Vagina (tissue), 2 donors: ENCODE data around the gene TOX2. TPM values are rescaled to one million over a fixed set of nuclear protein-coding genes. Genes with fewer than 3 reads are reported as not detected.

Experiments
- DNase-seq, 2 donors: peaks; one replicate each; pipeline ENCODE4 v3.0.0-alpha.2; 2017; ENCODE audit errors: extremely low spot score in 2 of 2
- H3K27ac ChIP-seq: fragments of 200-600 bp; sonication (generic); one replicate; pipeline ENCODE4 v1.5.1; 2019
- H3K27me3 ChIP-seq: fragments of 200-600 bp; sonication (generic); one replicate; pipeline ENCODE4 v1.5.1; 2019
- H3K36me3 ChIP-seq, 2 donors: fragments of 200-600 bp; sonication (generic); one replicate each; pipeline ENCODE4 v1.5.1; 2017 to 2019
- H3K4me1 ChIP-seq: fragments of 200-600 bp; sonication (generic); one replicate; pipeline ENCODE4 v1.5.1; 2019
- H3K4me3 ChIP-seq, 2 donors: fragments of 200-600 bp; sonication (generic); 1 replicate in 1 of 2; 2 replicates in 1 of 2; pipeline ENCODE4 v1.5.1; 2016 to 2019
- H3K9me3 ChIP-seq: fragments of 200-600 bp; sonication (generic); one replicate; pipeline ENCODE4 v1.5.1; 2019
- POLR2A ChIP-seq, 2 donors: fragments of 450-650 bp; IDR thresholded peaks; one replicate each; pipeline ENCODE4 v1.6.1; 2017; ENCODE audit warnings: antibody characterized with exemption in 2 of 2, mild to moderate bottlenecking in 2 of 2, moderate library complexity in 2 of 2
- POLR2AphosphoS5 ChIP-seq, 2 donors: sonication (generic); formaldehyde crosslinking; IDR thresholded peaks; one replicate each; pipeline ENCODE4 v1.9.0; 2017; ENCODE audit warnings: antibody characterized with exemption in 2 of 2, mild to moderate bottlenecking in 2 of 2, low read depth in 1 of 2; ENCODE audit not compliant: insufficient read depth in 1 of 2
- intact Hi-C: fragments of 100-400 bp; cut with DNase I; formaldehyde crosslinking; loops from one replicate; pipeline ENCODE4 v1.15.1; 2023
- total RNA-seq: library from RNA; depleted of rRNA; stranded (reverse); fragments of >200 nt; gene quantifications from one replicate; pipeline ENCODE4 v1.2.3, GENCODE V29; 2016
- TF ChIP-seq, protein P1 (sequence below), 3 experiments: fragments of 450-650 bp in 2 of 3; fragments of 200-600 bp in 1 of 3; sonication (generic) in 1 of 3; IDR thresholded peaks; one replicate each; pipeline ENCODE4 v1.5.1; 2017 to 2019; ENCODE audit warnings: antibody characterized with exemption in 3 of 3, mild to moderate bottlenecking in 2 of 3, moderate library complexity in 2 of 3

Gene TOX2
- total RNA-seq, 1 donor from 2014 or later = 5.2 TPM

DNA sequence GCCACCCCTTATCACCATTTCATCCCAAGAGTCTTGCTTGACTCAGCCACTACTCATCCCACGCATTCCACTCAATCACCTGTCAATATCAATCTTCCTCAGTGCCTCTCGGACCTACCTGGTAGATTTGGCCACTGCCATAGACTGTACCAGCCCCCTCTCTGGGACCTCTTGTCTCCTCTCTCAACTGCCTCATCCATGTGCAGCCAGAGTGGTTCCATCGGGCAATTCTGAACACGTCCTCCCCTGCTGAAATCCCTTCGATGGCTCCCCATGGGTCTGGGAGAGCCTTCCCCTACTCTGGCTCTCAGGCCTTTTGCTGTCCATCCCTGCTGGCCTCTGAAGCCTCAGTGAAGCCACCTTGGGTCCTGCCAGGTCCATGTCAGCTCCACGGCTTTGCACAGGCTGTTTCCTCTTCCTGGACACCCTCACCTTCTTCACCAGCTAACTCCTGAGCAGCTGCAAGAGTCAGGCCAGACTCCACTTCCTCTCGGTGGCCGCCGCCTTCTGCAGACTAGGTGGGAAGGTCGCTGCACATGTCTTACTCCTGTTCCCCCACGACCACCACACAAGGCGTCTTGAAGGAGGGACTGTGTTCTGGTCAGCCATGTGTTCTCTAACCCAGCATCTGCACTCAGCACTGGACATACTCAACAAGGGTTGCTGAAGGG is 120.4 kb downstream of the TOX2 start:
- Histone ChIP-seq H3K9me3 (no peaks in the 10 kb centered on the region), H3K4me1 (no peaks in the 10 kb centered on the region), H3K27me3 (no peaks in the 10 kb centered on the region), H3K4me3 (no peak overlapping the region), H3K27ac (no peak overlapping the region), H3K36me3 (no peaks in the 10 kb centered on the region)
- TF ChIP-seq POLR2A (IDR thresholded peaks at IDR 0.05) = no peak
- no peak for TF ChIP-seq POLR2AphosphoS5 (IDR thresholded peaks at IDR 0.05; ENCODE audit: insufficient read depth in 1 of 2, low read depth in 1 of 2)
- TF ChIP-seq, protein P1, sequence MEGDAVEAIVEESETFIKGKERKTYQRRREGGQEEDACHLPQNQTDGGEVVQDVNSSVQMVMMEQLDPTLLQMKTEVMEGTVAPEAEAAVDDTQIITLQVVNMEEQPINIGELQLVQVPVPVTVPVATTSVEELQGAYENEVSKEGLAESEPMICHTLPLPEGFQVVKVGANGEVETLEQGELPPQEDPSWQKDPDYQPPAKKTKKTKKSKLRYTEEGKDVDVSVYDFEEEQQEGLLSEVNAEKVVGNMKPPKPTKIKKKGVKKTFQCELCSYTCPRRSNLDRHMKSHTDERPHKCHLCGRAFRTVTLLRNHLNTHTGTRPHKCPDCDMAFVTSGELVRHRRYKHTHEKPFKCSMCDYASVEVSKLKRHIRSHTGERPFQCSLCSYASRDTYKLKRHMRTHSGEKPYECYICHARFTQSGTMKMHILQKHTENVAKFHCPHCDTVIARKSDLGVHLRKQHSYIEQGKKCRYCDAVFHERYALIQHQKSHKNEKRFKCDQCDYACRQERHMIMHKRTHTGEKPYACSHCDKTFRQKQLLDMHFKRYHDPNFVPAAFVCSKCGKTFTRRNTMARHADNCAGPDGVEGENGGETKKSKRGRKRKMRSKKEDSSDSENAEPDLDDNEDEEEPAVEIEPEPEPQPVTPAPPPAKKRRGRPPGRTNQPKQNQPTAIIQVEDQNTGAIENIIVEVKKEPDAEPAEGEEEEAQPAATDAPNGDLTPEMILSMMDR (IDR thresholded peaks at IDR 0.05) = no peak
- peak; percentile 56 to 95 for DNase-seq
- intact Hi-C loops = no loop called here

DNA sequence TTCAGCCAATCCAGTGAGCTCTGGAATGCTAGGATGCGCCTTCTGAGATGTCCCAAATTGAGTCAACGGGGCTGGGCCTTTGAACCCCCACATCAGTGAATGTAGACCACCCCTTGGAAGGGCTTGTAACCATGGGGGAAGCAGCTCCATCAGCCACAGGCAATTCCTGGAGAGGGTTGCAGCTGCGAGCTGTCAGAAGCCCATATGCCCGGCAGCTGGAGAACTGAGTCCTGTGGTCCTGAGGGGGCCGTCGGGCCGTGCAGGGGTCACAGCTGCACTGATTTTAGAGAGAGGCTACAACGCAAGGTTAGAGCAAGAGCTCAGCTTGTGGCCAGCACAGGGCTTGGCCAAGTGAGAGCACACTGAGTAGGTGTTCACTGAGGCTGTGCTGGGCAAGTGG is 121.3 kb downstream of the TOX2 start:
- peak; percentile 70 to 79 for DNase-seq
- H3K36me3 ChIP-seq = no peaks in the 10 kb centered on the region
- H3K9me3 ChIP-seq = no peaks in the 10 kb centered on the region
- H3K27ac ChIP-seq = no peak overlapping the region
- no peaks in the 10 kb centered on the region for H3K4me1 ChIP-seq
- H3K27me3 ChIP-seq = no peaks in the 10 kb centered on the region
- intact Hi-C loops = no loop called here
- TF ChIP-seq POLR2AphosphoS5 (IDR thresholded peaks at IDR 0.05; ENCODE audit: insufficient read depth in 1 of 2, low read depth in 1 of 2) (no peak), POLR2A (IDR thresholded peaks at IDR 0.05) (no peak)
- TF ChIP-seq, protein P1 (IDR thresholded peaks at IDR 0.05) = no peak
- no peak overlapping the region for H3K4me3 ChIP-seq

DNA sequence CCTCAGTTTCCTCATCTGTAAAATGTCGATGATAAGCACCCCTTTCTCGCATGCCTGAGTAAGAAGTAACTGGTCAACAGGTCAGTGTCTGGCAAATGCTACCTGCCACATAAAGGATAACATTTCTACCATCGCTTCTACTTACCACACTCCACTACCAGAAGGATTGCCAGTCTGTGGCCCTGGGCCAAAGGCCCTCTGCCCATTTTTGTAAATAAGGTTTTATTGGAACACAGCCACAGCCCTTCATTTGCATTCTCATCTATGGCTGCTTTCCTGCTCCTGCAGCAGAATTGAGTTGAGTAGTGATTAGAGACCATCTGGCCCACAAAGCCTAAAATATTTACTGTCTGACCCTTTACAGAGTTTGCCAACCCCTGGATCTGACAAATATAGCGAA is 121.8 kb downstream of the TOX2 start:
- H3K27ac ChIP-seq = no peak overlapping the region
- no peak overlapping the region for H3K4me3 ChIP-seq
- H3K36me3 ChIP-seq = no peaks in the 10 kb centered on the region
- H3K4me1 ChIP-seq = no peaks in the 10 kb centered on the region
- DNase-seq = no peak
- intact Hi-C loops = no loop called here
- TF ChIP-seq POLR2A (IDR thresholded peaks at IDR 0.05) = no peak
- no peak for TF ChIP-seq POLR2AphosphoS5 (IDR thresholded peaks at IDR 0.05; ENCODE audit: insufficient read depth in 1 of 2, low read depth in 1 of 2)
- TF ChIP-seq, protein P1 (IDR thresholded peaks at IDR 0.05) = no peak
- H3K9me3 ChIP-seq = no peaks in the 10 kb centered on the region
- H3K27me3 ChIP-seq = no peaks in the 10 kb centered on the region

DNA sequence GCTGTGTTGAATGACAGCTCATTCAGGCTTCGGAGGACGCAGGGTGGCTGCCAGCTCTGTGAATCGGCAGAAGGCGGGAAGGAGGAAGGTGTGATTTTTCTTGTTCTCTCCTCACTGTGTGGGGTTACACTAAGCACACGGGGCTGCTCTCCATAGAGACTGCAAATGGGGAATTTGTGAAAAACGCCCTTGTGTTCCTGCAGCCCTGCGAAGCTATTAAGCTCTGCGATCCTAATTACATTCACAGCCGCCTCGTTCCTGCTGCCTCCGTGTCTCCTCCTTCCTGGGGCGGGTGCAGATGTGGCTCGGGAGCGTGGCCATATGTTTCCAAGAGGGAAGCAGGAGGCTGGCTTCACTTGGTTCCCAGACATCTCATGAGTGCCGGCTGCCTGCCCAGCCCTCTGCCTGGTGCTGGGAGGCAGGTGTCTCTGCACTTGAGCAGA is 124.0 kb downstream of the TOX2 start:
- Histone ChIP-seq H3K4me1 (no peaks in the 10 kb centered on the region), H3K36me3 (no peaks in the 10 kb centered on the region), H3K27me3 (no peaks in the 10 kb centered on the region), H3K9me3 (no peaks in the 10 kb centered on the region), H3K27ac (no peak overlapping the region), H3K4me3 (no peak overlapping the region)
- TF ChIP-seq POLR2AphosphoS5 (IDR thresholded peaks at IDR 0.05; ENCODE audit: insufficient read depth in 1 of 2, low read depth in 1 of 2) = no peak
- TF ChIP-seq, protein P1 (IDR thresholded peaks at IDR 0.05) = no peak
- TF ChIP-seq POLR2A (IDR thresholded peaks at IDR 0.05) = no peak
- intact Hi-C loops = no loop called here
- peak in 1 of 2 donors; percentile 46 for DNase-seq

DNA sequence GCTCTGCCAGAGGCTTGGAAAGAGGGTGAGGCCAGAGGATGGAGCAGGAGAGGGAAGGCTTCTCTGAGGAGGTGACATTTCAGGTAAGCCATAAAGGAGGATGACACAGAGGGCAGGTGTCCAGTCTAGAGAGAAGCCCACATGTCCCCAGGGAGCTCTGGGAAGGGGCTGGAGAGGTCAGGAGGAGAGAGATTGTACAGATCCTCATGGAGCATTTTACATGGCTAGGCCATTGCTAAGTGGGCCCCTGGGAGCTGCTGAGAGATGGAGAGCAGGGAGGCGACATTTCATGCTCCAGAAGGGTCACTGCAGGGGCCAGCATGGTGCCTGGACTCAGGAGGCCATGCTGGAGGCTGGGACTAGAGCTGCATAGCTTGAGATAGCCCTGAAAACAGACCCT is 124.5 kb downstream of the TOX2 start:
- peak in 1 of 2 donors; percentile 55 for DNase-seq
- Histone ChIP-seq H3K4me1 (no peaks in the 10 kb centered on the region), H3K4me3 (no peak overlapping the region), H3K27ac (no peak overlapping the region), H3K27me3 (no peaks in the 10 kb centered on the region), H3K36me3 (no peaks in the 10 kb centered on the region), H3K9me3 (no peaks in the 10 kb centered on the region)
- TF ChIP-seq POLR2AphosphoS5 (IDR thresholded peaks at IDR 0.05; ENCODE audit: insufficient read depth in 1 of 2, low read depth in 1 of 2) = no peak
- no peak for TF ChIP-seq POLR2A (IDR thresholded peaks at IDR 0.05)
- TF ChIP-seq, protein P1 (IDR thresholded peaks at IDR 0.05) = no peak
- intact Hi-C loops = no loop called here
